M059J (cell line): ENCODE results near the gene ASB2. TPM values are rescaled to one million over a fixed set of nuclear protein-coding genes. Genes with fewer than 3 reads are reported as not detected.

Source experiments
- total RNA-seq: library from RNA; depleted of rRNA; stranded (reverse); fragments of >200 nt; shearing (Covaris generic); gene quantifications from 2 replicates; pipeline ENCODE4 v1.2.3, GENCODE V29; 2014; rRNA removed

ASB2 gene
- total RNA-seq, 1 experiment from 2014 or later, result not detected

Other genes with a start within 250 kb of the ASB2 start
- not detected in 2 replicates for gene PRIMA1, start 188.1 kb downstream of the ASB2 start, total RNA-seq
- gene FAM181A, start 49.2 kb downstream of the ASB2 start, total RNA-seq, result not detected in 2 replicates
- not detected in 2 replicates for gene CCDC197, start 20.7 kb upstream of the ASB2 start, total RNA-seq
- gene OTUB2, start 49.8 kb upstream of the ASB2 start, total RNA-seq, result 0.57 and 0.91 TPM in 2 replicates
- gene DDX24, start 104.6 kb upstream of the ASB2 start, total RNA-seq, result 98.8 and 137 TPM in 2 replicates
- 18.7 and 19.3 TPM in 2 replicates for gene IFI27L1, start 104.7 kb upstream of the ASB2 start, total RNA-seq
- gene IFI27, start 134.2 kb upstream of the ASB2 start, total RNA-seq, result 1,115 and 1,511 TPM in 2 replicates
- 76.5 and 135 TPM in 2 replicates for gene IFI27L2, start 153.0 kb upstream of the ASB2 start, total RNA-seq
- 0.15 and 0.99 TPM in 2 replicates for gene PPP4R4, start 197.8 kb upstream of the ASB2 start, total RNA-seq